ENCODE measurements around the gene PTPN14.

The PTPN14 gene

GRCh38 chr1:214330715-214331114 lies 220.7 kb downstream of the PTPN14 start:
- no peak for DNase-seq (ENCODE audit: low spot score)

- no peak for DNase-seq (ENCODE audit: low spot score)
Measured at GRCh38 chr1:214330222-214330621, 221.2 kb downstream of the PTPN14 start.

DNA sequence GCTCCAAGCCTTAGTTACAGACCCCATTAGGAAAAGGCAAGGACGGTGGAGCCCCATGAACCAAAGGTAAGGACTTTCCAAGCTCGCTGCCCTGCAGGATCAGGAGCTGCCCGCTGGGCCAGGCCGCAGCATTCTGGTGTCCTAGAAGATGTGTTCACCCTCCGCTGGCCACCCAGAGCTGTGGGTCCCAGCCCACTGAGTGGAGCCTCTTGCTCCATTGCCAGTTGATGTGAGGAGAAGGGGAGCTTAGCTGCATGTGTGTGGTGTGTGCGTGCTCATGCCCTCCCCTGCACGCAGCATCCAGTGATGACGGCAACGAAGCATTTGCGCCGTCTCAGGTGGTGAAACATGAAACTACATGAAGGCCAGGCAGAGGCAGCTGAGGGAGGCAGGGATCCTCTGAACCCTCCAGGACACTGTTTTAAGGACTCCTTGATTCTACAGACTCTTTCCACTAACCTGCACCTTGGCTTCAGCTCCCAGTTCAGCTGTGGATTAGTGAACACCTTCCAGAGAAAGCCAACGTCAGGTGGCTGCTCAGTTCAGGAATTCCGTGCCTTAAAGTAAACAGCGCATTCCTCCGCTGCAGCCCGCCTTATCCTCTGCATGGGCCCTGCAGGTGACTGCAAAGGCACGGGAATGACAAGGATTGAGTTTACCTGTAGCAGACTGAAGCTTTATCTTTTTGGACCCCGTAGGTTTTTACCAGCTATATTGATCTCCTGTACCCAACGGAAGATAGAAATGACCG lies 221.8 kb downstream of the PTPN14 start:
- no peak for DNase-seq (ENCODE audit: low spot score)

- peak; percentile 75 for DNase-seq (ENCODE audit: low spot score)
Measured at GRCh38 chr1:214328770-214329469, 222.5 kb downstream of the PTPN14 start.

GRCh38 chr1:214327514-214327913 lies 223.9 kb downstream of the PTPN14 start:
- DNase-seq (ENCODE audit: low spot score), result no peak

DNA sequence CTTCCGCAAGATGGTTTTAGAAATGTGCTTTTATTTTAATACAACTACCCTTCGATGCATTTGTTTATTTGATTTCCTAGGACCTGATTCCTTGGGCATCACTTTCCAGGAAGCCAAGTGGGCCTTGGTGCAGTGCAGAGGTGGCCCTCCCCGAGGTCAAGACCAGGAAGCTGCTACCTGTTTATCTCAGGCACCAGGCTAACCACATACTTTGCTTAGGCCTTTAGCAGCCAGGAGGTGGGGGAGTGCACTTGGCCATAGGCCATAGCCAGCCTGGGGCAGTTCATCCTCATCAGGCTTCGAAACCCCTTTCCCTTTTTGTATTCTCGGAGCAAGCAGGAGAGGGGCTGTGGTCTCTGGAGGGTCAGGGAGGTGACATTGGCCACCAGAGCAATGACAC lies 225.0 kb downstream of the PTPN14 start:
- no peak for DNase-seq (ENCODE audit: low spot score)

DNA sequence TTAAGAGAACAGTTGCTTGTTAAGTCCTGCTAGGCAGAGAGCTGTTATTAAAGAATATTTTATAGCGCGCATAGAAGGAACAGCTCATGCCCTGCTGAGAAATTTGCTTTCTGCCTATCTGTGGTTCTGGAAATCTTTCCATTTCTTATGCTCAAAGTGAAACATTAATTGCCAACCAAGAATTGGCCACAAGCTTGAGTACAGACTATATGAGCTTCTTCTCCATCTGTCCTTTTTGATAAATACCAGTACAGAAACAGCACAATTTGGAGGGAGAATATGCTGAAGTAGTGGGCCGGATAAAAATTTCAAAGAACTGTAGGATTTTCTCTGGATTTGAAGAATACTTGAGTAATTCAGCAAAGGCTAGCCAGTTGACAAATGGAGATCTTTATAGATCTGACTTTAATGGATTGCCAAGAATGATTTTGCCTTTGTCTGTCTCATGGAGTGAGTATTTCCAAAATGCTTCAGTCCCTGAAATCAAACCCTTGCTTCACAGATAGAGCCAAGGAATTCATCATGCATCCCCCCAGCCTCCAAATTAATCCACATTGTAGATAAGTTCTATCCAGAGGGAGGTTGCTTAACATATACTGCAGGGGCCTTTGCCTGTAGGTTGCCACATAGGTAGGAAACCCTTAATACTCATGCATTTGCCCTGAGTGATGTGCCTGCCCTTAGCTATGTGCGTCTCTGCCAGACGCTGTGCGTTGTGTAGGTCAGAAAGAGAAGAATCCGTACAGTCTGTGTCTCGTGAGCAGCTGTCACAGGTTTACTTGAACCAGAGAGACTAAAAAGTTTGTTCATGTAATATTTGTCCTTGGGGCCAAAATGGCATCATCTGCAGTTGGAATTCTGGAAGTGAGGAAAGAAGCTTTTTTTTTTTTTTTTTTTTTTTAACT lies 226.3 kb downstream of the PTPN14 start:
- no peak for DNase-seq (ENCODE audit: low spot score)

DNA sequence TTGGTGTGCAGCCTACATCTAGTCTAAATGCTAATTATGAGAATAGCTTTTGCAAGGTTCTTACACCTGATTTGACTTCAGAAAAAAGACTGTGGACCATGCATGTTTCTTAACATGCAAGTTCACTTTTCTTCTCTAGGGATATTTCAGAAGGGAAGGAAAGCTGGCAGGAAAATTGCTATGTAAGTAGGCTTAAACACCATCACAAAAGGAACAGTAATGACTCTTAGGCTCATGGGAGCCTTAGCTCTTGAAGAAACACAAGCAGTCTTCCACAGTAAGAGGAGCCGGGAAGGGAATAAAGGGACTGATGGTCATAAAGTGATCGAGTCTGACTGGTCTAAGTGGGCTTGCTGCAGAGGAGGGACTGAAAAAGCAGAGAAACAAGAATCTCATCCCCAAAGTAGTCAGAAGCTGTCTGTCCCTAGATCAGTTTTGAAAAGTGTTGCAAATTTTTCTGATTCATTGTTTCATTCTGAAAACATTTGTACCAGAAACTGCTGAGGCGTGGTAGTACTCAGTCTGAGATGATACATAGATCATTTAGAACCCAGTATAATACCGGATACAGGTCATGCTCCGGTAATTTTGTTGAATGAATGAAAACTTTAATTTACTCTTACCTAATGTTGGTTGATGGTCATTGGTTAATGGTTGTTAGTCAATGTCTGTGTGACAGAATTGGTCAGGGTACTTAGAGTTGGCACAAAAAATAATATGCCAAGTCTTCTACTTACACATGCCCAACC lies 229.5 kb downstream of the PTPN14 start:
- no peak for DNase-seq (ENCODE audit: low spot score)

- no peak for DNase-seq (ENCODE audit: low spot score)
Measured at GRCh38 chr1:214319938-214320337, 231.5 kb downstream of the PTPN14 start.

- no peak for DNase-seq (ENCODE audit: low spot score)
Measured at GRCh38 chr1:214318956-214319736, 232.3 kb downstream of the PTPN14 start.

- DNase-seq (ENCODE audit: low spot score), result no peak
Measured at GRCh38 chr1:214318356-214318755, 233.0 kb downstream of the PTPN14 start.

DNA sequence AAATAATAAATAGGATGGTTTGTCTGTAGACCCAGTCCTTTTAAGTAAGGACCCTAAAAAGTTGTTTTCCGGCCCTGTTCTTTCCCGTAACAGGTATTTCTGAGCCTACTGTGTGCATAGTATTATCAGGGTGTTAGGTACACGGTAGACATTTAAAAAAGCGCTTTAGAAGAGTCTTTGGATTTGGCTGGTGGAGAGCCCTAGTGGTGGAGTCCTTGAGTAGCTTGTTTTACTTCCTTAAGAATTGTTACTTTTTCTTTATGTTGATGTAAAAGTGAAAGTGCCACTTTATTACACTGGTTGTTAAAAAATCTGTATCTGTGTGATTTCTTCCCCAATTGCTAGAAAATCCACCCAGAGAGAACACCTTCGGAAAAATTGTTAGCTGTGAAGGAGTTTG lies 233.7 kb downstream of the PTPN14 start:
- DNase-seq (ENCODE audit: low spot score), result no peak

DNA sequence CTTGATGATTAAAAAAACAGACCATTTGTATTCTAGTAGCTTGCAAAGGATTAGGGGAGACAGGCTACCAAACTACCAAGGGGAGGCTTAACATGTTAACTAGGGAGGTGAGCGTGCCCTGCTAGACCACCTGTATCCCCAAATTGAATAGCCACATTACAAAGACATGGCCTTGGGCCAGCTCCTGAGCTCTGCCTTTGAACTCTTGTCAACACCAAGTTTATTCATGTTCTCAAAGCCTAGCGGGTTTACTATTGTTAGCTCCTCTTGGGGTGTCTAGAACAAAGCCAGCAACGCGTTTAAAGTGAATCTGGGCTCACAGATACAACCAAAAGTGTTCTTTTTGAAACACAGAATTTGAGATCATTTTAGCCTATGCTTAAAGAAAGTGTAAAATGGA lies 234.1 kb downstream of the PTPN14 start:
- DNase-seq (ENCODE audit: low spot score), result no peak

GRCh38 chr1:214316593-214316992 lies 234.8 kb downstream of the PTPN14 start:
- DNase-seq (ENCODE audit: low spot score), result no peak

- DNase-seq (ENCODE audit: low spot score), result no peak
Measured at GRCh38 chr1:214314178-214314843, 237.1 kb downstream of the PTPN14 start.

DNA sequence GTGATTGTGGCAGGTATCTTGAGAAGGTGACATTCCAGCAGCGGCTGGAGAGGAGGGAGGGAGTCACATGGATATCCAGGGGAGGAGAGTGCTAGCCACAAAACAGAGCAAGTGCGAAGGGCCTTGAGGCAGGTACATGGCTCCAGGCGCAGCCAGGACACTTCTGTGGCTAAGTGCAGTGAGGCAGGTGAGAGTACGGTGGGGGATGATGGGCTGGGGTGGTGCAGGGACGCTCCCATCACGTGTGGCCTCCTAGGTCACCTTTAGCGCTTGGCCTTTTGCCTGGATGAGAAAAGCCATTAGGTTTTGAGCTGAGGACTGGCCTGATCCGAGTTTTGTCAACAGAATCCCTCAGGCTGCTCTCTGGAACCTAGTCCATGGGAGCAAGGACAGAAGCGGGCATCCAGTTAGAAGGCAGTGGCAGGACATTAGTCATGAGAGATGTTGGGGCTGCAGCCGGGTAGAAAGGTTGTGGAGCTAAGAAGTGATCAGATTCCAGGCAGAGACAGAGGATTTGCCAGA lies 238.8 kb downstream of the PTPN14 start:
- no peak for DNase-seq (ENCODE audit: low spot score)

- no peak for DNase-seq (ENCODE audit: low spot score)
Measured at GRCh38 chr1:214310777-214311690, 240.4 kb downstream of the PTPN14 start.

DNA sequence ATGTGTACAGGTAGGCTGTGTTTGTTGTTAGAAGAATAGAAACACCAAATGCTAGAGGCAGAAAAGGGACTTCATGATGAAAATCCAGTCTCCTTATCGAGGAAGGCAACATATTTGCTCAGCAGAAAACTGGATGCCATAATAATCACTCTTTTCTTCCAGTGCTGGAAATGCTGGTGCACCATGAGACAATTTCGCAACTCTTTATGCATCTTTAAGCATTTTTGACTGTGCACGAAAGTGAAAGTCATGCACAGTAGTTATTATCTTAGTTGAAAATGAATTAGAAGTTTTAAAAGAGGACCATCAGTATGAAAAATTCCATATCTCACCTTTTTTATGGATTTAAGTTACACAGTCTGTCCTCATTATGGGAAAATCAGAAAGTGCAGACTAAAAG lies 241.4 kb downstream of the PTPN14 start:
- DNase-seq (ENCODE audit: low spot score), result no peak

DNA sequence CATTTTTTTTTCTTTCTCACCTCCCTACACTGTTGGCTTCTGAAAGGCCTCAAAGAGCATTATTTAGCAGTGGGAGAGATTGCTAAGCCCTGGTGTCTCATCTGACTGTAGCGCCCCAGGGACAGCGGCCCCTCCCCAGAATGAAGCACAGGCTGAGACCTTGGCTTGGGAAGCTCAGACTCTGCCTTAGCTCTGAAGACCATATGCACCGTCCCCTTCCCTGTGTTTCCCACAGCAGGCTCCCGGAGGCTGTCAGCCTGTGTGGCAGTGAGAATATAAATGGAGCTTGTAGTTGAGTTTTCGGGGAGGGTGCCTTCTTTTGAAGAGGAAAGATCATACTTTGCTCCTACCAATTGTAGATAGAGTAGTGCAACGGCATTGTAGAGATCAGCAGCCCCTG lies 245.1 kb downstream of the PTPN14 start:
- no peak for DNase-seq (ENCODE audit: low spot score)

Data from germinal center (tissue), 1 donor.